Ascending aorta (tissue), 2 donors: ENCODE results near the gene GBP7. TPM values are rescaled to one million over a fixed set of nuclear protein-coding genes. Genes with fewer than 3 reads are reported as not detected.
"Not testable (repeated sequence)": the region's sequence is repeated elsewhere in the genome, so short reads cannot be mapped to it uniquely, and the experiment has no call there.

ENCODE experiments used
- DNase-seq, 2 donors: peaks; one replicate each; pipeline ENCODE4 v3.0.0-alpha.2; 2019; ENCODE audit warnings: low spot score in 2 of 2
- H3K27ac ChIP-seq, 2 donors: fragments of 200-600 bp; sonication (generic); one replicate each; pipeline ENCODE4 v1.5.1; 2016 to 2017; ENCODE audit warnings: mild to moderate bottlenecking in 1 of 2
- H3K27me3 ChIP-seq: fragments of 200-600 bp; sonication (generic); one replicate; pipeline ENCODE4 v1.5.1; 2017
- H3K36me3 ChIP-seq, 2 donors: fragments of 200-600 bp; sonication (generic); one replicate each; pipeline ENCODE4 v1.5.1; 2016
- H3K4me1 ChIP-seq, 2 donors: fragments of 200-600 bp; sonication (generic); one replicate each; pipeline ENCODE4 v1.5.1; 2016 to 2017; ENCODE audit warnings: mild to moderate bottlenecking in 1 of 2
- H3K4me3 ChIP-seq, 2 donors: fragments of 200-600 bp; sonication (generic); one replicate each; pipeline ENCODE4 v1.5.1; 2016 to 2017; ENCODE audit warnings: mild to moderate bottlenecking in 1 of 2
- H3K9me3 ChIP-seq, 2 donors: fragments of 200-600 bp; sonication (generic); one replicate each; pipeline ENCODE4 v1.5.1; 2016
- intact Hi-C: fragments of 100-400 bp; cut with DNase I; formaldehyde crosslinking; loops from one replicate; pipeline ENCODE4 v1.15.1; 2023
- total RNA-seq: library from RNA; depleted of rRNA; stranded (reverse); fragments of >200 nt; gene quantifications from one replicate; pipeline ENCODE4 v1.1.0, GENCODE V29; 2016
- TF ChIP-seq, protein P1 (sequence below), 3 experiments: fragments of 200-600 bp in 2 of 3; fragments of 450-650 bp in 1 of 3; sonication (generic) in 2 of 3; IDR thresholded peaks; one replicate each; pipeline ENCODE4 v1.5.1; 2016 to 2019; ENCODE audit warnings: antibody characterized with exemption in 3 of 3, mild to moderate bottlenecking in 1 of 3, moderate library complexity in 1 of 3

Gene GBP7
- total RNA-seq, 1 donor from 2014 or later: not detected

DNA sequence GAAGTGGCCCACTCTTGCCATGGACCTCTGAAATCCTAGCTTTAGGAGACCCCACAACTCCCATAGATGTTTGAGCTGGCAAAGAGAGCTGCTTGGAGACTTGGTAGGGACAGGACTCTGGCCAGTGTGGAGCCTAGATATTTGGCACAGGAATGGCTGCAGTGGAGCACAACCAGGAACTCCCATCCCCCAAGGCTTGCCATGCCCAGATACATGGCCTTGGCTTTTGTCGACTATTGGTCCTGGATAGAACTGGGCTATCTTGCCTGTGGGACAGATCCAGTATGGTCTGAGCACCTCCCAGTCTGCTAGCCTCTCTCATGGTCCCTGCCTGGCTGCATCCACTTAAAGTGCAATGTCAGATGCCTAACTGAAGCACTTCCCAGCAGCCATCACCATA, 42.1 kb downstream of the GBP7 start:
- intact Hi-C loops: no loop called here
- DNase-seq: no peak
- no peaks in the 10 kb centered on the region for H3K27me3 ChIP-seq
- H3K27ac ChIP-seq: no peak overlapping the region
- H3K36me3 ChIP-seq: no peaks in the 10 kb centered on the region
- no peaks in the 10 kb centered on the region for H3K9me3 ChIP-seq
- H3K4me1 ChIP-seq: peaks cover 0 to 10% of the 10 kb centered on the region in 2 donors
- TF ChIP-seq, protein P1, sequence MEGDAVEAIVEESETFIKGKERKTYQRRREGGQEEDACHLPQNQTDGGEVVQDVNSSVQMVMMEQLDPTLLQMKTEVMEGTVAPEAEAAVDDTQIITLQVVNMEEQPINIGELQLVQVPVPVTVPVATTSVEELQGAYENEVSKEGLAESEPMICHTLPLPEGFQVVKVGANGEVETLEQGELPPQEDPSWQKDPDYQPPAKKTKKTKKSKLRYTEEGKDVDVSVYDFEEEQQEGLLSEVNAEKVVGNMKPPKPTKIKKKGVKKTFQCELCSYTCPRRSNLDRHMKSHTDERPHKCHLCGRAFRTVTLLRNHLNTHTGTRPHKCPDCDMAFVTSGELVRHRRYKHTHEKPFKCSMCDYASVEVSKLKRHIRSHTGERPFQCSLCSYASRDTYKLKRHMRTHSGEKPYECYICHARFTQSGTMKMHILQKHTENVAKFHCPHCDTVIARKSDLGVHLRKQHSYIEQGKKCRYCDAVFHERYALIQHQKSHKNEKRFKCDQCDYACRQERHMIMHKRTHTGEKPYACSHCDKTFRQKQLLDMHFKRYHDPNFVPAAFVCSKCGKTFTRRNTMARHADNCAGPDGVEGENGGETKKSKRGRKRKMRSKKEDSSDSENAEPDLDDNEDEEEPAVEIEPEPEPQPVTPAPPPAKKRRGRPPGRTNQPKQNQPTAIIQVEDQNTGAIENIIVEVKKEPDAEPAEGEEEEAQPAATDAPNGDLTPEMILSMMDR (IDR thresholded peaks at IDR 0.05): no peak
- H3K4me3 ChIP-seq: no peak overlapping the region

- intact Hi-C loops: no loop called here
- H3K27me3 ChIP-seq: no peaks in the 10 kb centered on the region
- H3K4me1 ChIP-seq: peaks cover 3 to 24% of the 10 kb centered on the region in 2 donors
- no peaks in the 10 kb centered on the region for H3K36me3 ChIP-seq
- DNase-seq: no peak
- H3K4me3 ChIP-seq: no peak overlapping the region
- TF ChIP-seq, protein P1 (IDR thresholded peaks at IDR 0.05): no peak
- no peaks in the 10 kb centered on the region for H3K9me3 ChIP-seq
- no peak overlapping the region for H3K27ac ChIP-seq
These were observed 45.1 kb downstream of the GBP7 start for GRCh38 chr1:89130716-89131115.

GRCh38 chr1:89129911-89130310, 45.9 kb downstream of the GBP7 start:
- DNase-seq: no peak
- Histone ChIP-seq H3K36me3 (no peaks in the 10 kb centered on the region), H3K4me1 (peaks cover 3 to 24% of the 10 kb centered on the region in 2 donors), H3K4me3 (peak overlapping the region; percentile 46 to 63), H3K27me3 (no peaks in the 10 kb centered on the region), H3K27ac (peak overlapping the region; percentile 72 to 81), H3K9me3 (no peaks in the 10 kb centered on the region)
- TF ChIP-seq, protein P1 (IDR thresholded peaks at IDR 0.05): no peak
- intact Hi-C loops: no loop called here

DNA sequence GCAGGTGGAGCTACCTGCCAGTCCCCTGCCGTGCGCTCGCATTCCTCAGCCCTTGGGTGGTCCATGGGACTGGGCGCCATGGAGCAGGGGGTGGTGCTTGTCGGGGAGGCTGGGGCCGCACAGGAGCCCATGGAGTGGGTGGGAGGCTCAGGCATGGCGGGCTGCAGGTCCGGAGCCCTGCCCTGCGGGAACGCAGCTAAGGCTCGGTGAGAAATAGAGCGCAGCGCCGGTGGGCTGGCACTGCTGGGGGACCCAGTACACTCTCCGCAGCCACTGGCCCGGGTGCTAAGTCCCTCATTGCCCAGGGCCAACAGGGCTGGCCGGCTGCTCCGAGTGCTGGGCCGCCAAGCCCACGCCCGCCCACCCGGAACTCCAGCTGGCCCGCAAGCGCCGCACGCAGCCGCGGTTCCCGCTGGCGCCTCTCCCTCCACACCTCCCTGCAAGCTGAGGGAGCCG, 47.8 kb downstream of the GBP7 start:
- DNase-seq, H3K27me3 ChIP-seq, H3K36me3 ChIP-seq, intact Hi-C loops, H3K9me3 ChIP-seq: not testable (repeated sequence)
- Histone ChIP-seq H3K4me3 (peak overlapping the region; percentile 46 to 63), H3K4me1 (peaks cover 7 to 25% of the 10 kb centered on the region in 2 donors), H3K27ac (peak overlapping the region; percentile 72 to 81)

DNA sequence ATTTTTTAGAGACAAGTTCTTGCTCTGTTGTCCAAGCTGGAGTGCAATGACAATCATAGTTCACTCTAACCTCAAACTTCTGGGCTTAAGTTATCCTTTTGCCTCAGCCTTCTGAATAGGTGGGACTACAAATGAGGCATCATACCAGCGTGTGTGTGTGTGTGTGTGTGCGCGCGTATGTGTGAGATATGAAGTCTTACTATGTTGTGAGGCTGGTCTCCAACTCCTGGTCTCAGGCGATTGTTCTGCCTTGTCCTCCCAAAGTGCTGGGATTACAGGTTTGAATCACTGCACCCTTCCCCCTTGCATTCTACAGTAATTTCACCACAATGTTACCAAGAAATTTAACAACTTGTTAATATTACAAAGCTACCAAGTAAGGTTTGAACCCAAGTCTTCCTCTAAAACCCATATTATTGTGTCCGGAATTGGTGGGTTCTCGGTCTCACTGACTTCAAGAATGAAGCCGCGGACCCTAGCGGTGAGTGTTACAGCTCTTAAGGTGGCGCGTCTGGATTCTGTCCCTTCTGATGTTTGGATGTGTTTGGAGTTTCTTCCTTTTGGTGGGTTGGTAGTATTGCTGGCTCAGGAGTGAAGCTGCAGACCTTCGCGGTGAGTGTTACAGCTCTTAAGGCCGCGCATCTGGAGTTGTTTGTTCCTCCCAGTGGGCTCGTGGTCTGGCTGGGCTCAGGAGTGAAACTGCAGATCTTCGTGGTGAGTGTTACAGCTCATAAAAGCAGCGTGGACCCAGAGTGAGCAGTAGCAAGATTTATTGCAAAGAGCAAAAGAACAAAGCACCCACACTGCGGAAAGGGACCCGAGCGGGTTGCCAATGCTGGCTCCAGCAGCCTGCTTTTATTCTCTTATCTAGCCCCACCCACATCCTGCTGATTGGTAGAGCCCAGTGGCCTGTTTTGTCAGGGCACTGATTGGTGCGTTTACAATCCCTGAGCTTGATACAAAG, 48.9 kb downstream of the GBP7 start:
- Histone ChIP-seq H3K27ac (peak overlapping the region; percentile 72 to 81), H3K4me3 (peak overlapping the region in 1 of 2 donors; percentile 86), H3K4me1 (peaks cover 7 to 29% of the 10 kb centered on the region in 2 donors)
- H3K9me3 ChIP-seq, H3K27me3 ChIP-seq, H3K36me3 ChIP-seq, intact Hi-C loops, DNase-seq: not testable (repeated sequence)

DNA sequence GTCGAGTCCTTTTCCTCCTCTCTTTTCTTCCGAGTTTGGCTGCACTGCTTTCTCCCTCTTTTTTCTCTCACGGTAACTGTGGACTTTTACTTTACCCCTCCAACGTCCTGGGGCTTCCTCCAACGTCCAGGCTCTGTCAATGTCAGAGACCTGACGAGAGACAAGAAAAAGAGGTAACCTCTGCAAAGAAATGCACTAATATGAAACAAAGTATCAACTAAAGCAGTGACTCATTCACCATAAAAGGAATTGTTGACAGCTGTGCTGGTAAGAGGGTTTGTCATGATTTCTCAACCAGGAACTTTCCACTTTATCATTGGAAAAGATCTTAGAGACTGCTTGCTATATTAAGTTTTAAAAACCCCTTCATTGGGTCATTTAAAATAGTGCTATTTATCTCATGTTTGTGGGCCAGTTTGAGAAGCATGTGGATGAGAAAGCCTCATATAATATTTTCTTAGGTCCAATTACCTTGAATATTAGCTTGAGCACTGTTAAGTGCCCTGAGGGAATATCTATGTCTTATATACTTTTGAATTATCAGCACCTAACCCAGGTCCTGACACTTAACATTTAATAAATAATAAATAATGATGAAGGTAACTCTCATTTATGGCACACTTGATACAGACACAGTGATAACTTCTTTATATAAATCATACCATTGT, 49.8 kb downstream of the GBP7 start, which contains the start of gene GBP2:
TSS of gene GBP2 (minus strand) at position 202 of the 668 bp plus-strand sequence. CDS start 4,148 bp downstream, outside the sequence.
- intact Hi-C loops: no loop called here
- DNase-seq: no peak

More for the DNA sequence above, 49.8 kb downstream of the GBP7 start, which contains the start of gene GBP2:
- no peaks in the 10 kb centered on the region for H3K9me3 ChIP-seq
- H3K4me1 ChIP-seq: peaks cover 7 to 29% of the 10 kb centered on the region in 2 donors
- H3K27ac ChIP-seq: peak within 1 kb of the TSS; percentile 72 to 81
- H3K27me3 ChIP-seq: no peaks in the 10 kb centered on the region
- TF ChIP-seq, protein P1 (IDR thresholded peaks at IDR 0.05): no peak
- peaks cover under 1 to 5% of the 10 kb centered on the region in 2 donors for H3K36me3 ChIP-seq
- peak within 1 kb of the TSS; percentile 52 to 86 for H3K4me3 ChIP-seq
